Astrocyte (in vitro differentiated cells and primary cell): ENCODE data around the gene SCART1.

Experiments used
- CTCF ChIP-seq: IDR thresholded peaks from 2 replicates; pipeline ENCODE4 v1.5.1; 2011; ENCODE audit warnings: low read depth, mild to moderate bottlenecking, inconsistent platforms, low read length, moderate library complexity; ENCODE audit not compliant: insufficient read depth
- EZH2 ChIP-seq: IDR thresholded peaks from 2 replicates; pipeline ENCODE4 v1.6.1; 2012; ENCODE audit warnings: mild to moderate bottlenecking, low read length, inconsistent platforms; ENCODE audit not compliant: insufficient read depth

DNA sequence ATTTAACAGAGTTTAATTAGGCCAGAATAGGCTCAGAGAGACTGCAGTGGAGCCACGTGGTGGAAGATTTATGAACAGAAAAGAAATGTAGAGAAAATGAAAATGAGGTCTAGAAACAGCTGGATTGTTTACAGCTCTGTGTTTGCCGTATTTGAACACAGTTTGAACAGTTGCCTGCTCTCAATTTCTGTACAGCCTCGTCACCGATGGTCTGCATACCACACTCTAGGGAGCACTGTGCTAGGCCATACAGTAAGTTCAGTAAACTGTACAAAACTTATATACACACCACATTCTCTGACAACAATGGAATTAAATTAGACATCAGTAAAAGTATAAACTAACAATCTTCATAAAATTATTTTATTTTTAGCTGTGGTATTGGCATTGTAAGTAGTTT is 62.3 kb downstream of the SCART1 start:
- no peak for TF ChIP-seq CTCF
- no peak for TF ChIP-seq EZH2
